HEK293 (cell line): ENCODE measurements around the gene MEGF8.

Experiments used
- CTCF ChIP-seq: fragments of 450-650 bp; formaldehyde crosslinking; IDR thresholded peaks from 2 replicates; pipeline ENCODE4 v1.5.1; 2016; ENCODE audit warnings: missing biosample characterization, missing genetic modification characterization
- ELK4 ChIP-seq: IDR thresholded peaks from 2 replicates; pipeline ENCODE4 v1.6.1; 2011; ENCODE audit warnings: mild to moderate bottlenecking, low read depth, low read length, borderline replicate concordance
- OSR2 ChIP-seq: fragments of 450-650 bp; formaldehyde crosslinking; IDR thresholded peaks from 2 replicates; pipeline ENCODE4 v1.5.1; 2016; ENCODE audit warnings: missing biosample characterization, missing genetic modification characterization
- RBAK ChIP-seq: fragments of 450-650 bp; formaldehyde crosslinking; IDR thresholded peaks from 2 replicates; pipeline ENCODE4 v1.5.1; 2016; ENCODE audit warnings: missing biosample characterization, missing genetic modification characterization
- REST ChIP-seq: fragments of 450-650 bp; formaldehyde crosslinking; IDR thresholded peaks from 2 replicates; pipeline ENCODE4 v1.5.1; 2016; ENCODE audit warnings: missing biosample characterization, missing genetic modification characterization
- TCF7L2 ChIP-seq: IDR thresholded peaks from 2 replicates; pipeline ENCODE4 v1.6.1; 2011; ENCODE audit warnings: low read depth, mild to moderate bottlenecking, inconsistent platforms, low read length, moderate library complexity, borderline replicate concordance
- ZNF211 ChIP-seq: fragments of 450-650 bp; formaldehyde crosslinking; IDR thresholded peaks from 2 replicates; pipeline ENCODE4 v1.5.1; 2016; ENCODE audit warnings: low read depth, missing biosample characterization, missing genetic modification characterization
- ZNF354C ChIP-seq: fragments of 450-650 bp; formaldehyde crosslinking; IDR thresholded peaks from 2 replicates; pipeline ENCODE4 v1.5.1; 2016; ENCODE audit warnings: missing biosample characterization, missing genetic modification characterization, low read depth, borderline replicate concordance
- ZNF692 ChIP-seq: fragments of 450-650 bp; formaldehyde crosslinking; IDR thresholded peaks from 2 replicates; pipeline ENCODE4 v1.5.1; 2016; ENCODE audit warnings: missing biosample characterization, missing genetic modification characterization
- ZNF768 ChIP-seq: fragments of 450-650 bp; formaldehyde crosslinking; IDR thresholded peaks from 2 replicates; pipeline ENCODE4 v1.5.1; 2018; ENCODE audit warnings: missing biosample characterization, mild to moderate bottlenecking, missing genetic modification characterization

- TF ChIP-seq CTCF (tag by site-specific recombination) (no peak), RBAK (tag by site-specific recombination) (no peak), ZNF211 (tag by site-specific recombination) (no peak), ZNF768 (tag by site-specific recombination) (no peak), TCF7L2 (no peak), ZNF354C (tag by site-specific recombination) (no peak), OSR2 (tag by site-specific recombination) (no peak), REST (tag by site-specific recombination) (no peak), ELK4 (no peak), ZNF692 (tag by site-specific recombination) (no peak)
Measured at GRCh38 chr19:42367929-42368328, 42.5 kb downstream of the MEGF8 start.
